GM12891 (cell line): ENCODE data around the gene RNU6-9.

Experiments
- POLR2A ChIP-seq: IDR thresholded peaks from 2 replicates; pipeline ENCODE4 v1.6.1; 2011; ENCODE audit warnings: low read depth, low read length, control low read depth
- POLR2AphosphoS5 ChIP-seq: IDR thresholded peaks from 2 replicates; pipeline ENCODE4 v1.6.1; 2011; ENCODE audit warnings: low read depth, low read length, control low read depth
- TAF1 ChIP-seq: IDR thresholded peaks from 2 replicates; pipeline ENCODE4 v1.6.1; 2011; ENCODE audit warnings: low read depth, low read length, control low read depth

GRCh38 chr19:938233-938923 lies 45.1 kb downstream of the RNU6-9 start:
- TF ChIP-seq POLR2AphosphoS5 (no peak), POLR2A (no peak), TAF1 (no peak)
